Measurements from ENCODE around the gene AMER2. TPM values are rescaled to one million over a fixed set of nuclear protein-coding genes. Genes with fewer than 3 reads are reported as not detected.

AMER2 gene
- total RNA-seq, 1 experiment from 2014 or later = not detected

GRCh38 chr13:25180775-25181537 lies 8.9 kb upstream of the AMER2 start:
- ChIA-PET CTCF (no interaction called here), POLR2A (ENCODE audit: unreplicated experiment) (no interaction called here)
- Histone ChIP-seq H3K27ac (no peak overlapping the region), H3K9me2 (ENCODE audit: insufficient read depth) (no peaks in the 10 kb centered on the region), H3K27me3 (ENCODE audit: insufficient read depth, low read depth) (peaks cover 88% of the 10 kb centered on the region), H3F3A (ENCODE audit: insufficient read depth, low read depth) (no peaks in the 10 kb centered on the region), H3K4me3 (no peak overlapping the region), H4K20me1 (ENCODE audit: insufficient read depth) (no peaks in the 10 kb centered on the region), H3K4me1 (replicated peaks; ENCODE audit: insufficient read depth) (no peaks in the 10 kb centered on the region), H3K9me3 (ENCODE audit: insufficient read depth, low read depth) (peaks cover 4% of the 10 kb centered on the region; the same call in 1 of the 2 replicates), H3K4me2 (no peak overlapping the region), H3K79me2 (ENCODE audit: low read depth) (no peaks in the 10 kb centered on the region), H2AFZ (no peak overlapping the region), H3K36me3 (ENCODE audit: low read depth) (no peaks in the 10 kb centered on the region)
- intact Hi-C loops (cut with micrococcal nuclease; ENCODE audit: unreplicated experiment) = no loop called here
- TF ChIP-seq CTCF (conservative IDR thresholded peaks at IDR 0.05) (no peak), EZH2 (IDR thresholded peaks at IDR 0.05; ENCODE audit: low read depth) (no peak)
- no TSS peak for BruUV-seq (replicated peaks)
- DNase-seq = no peak

GRCh38 chr13:25179832-25180774 lies 8.0 kb upstream of the AMER2 start:
- POLR2A ChIA-PET (ENCODE audit: unreplicated experiment) = no interaction called here

More at GRCh38 chr13:25179832-25180774, 8.0 kb upstream of the AMER2 start:
- DNase-seq = no peak
- no peak overlapping the region for H3K27ac ChIP-seq
- H3K27me3 ChIP-seq (ENCODE audit: insufficient read depth, low read depth) = peaks cover 88% of the 10 kb centered on the region
- H3K36me3 ChIP-seq (ENCODE audit: low read depth) = no peaks in the 10 kb centered on the region
- TF ChIP-seq EZH2 (IDR thresholded peaks at IDR 0.05; ENCODE audit: low read depth) (no peak), CTCF (conservative IDR thresholded peaks at IDR 0.05) (no peak)
- H4K20me1 ChIP-seq (ENCODE audit: insufficient read depth) = no peaks in the 10 kb centered on the region
- H3F3A ChIP-seq (ENCODE audit: insufficient read depth, low read depth) = no peaks in the 10 kb centered on the region
- H3K79me2 ChIP-seq (ENCODE audit: low read depth) = no peaks in the 10 kb centered on the region
- BruUV-seq (replicated peaks) = no TSS peak
- H2AFZ ChIP-seq = no peak overlapping the region
- H3K4me3 ChIP-seq = no peak overlapping the region
- intact Hi-C loops (cut with micrococcal nuclease; ENCODE audit: unreplicated experiment) = loop anchor here (10.0 kb wide), 1 partner anchor 755 kb away; no protein-coding TSS in a partner anchor
- no peaks in the 10 kb centered on the region for H3K9me2 ChIP-seq (ENCODE audit: insufficient read depth)
- CTCF ChIA-PET = no interaction called here
- peaks cover 4% of the 10 kb centered on the region; the same call in 1 of the 2 replicates for H3K9me3 ChIP-seq (ENCODE audit: insufficient read depth, low read depth)
- H3K4me1 ChIP-seq (replicated peaks; ENCODE audit: insufficient read depth) = no peaks in the 10 kb centered on the region
- no peak overlapping the region for H3K4me2 ChIP-seq

All from PC-9 (cell line).